Medulla oblongata (tissue), 1 donor: ENCODE data around the gene KCNIP4.
A peak's percentile ranks its signal among the peaks of the same experiment; 100 is the strongest.

Source experiments
- DNase-seq: peaks from one replicate; pipeline ENCODE4 v3.0.0-alpha.2; 2015; ENCODE audit errors: extremely low spot score

The KCNIP4 gene

GRCh38 chr4:21763855-21764254 is 184.7 kb downstream of the KCNIP4 start:
- no peak for DNase-seq

DNA sequence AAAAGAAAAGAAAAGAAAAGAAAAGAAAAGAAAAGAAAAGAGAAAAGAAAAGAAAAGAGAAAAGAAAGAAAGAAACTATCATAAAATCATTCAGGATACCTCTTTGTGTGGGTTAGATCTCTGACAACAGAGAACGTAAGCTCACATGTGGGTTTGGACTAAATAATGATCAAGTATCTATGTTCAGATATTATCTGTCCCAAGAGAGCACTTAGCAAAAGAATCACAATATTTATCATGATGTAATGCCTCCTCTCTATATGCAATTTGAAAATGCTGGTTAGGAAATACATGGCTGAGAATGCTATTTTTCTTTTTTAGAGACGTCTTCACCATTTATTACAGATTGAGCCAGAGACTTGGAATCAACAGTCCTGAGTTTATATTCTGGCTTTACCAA is 191.3 kb downstream of the KCNIP4 start:
- DNase-seq, result no peak

GRCh38 chr4:21753084-21753760 is 195.3 kb downstream of the KCNIP4 start:
- no peak for DNase-seq

GRCh38 chr4:21752616-21753015 is 196.0 kb downstream of the KCNIP4 start:
- DNase-seq, result no peak

DNA sequence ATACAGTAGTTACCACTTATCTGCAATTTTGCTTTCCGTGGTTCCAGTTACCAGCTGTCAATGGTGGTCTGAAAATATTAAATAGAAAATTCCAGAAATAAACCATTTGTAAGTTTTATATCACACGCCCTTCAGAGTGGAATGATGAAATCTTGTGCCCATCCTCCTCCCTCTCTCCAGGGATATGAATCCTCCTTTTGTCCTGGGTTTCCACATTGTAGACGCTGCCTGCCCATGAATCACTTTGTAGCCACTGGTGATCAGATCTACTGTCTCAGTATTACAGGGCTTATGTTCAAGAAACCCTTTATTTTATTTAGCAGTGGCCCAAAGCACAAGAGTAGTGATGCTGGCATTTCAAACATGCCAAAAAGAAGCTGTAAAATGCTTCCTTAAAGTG is 198.6 kb downstream of the KCNIP4 start:
- DNase-seq, result peak; percentile 8

GRCh38 chr4:21749412-21749811 is 199.2 kb downstream of the KCNIP4 start:
- no peak for DNase-seq

GRCh38 chr4:21744046-21744445 is 204.5 kb downstream of the KCNIP4 start:
- DNase-seq, result no peak

GRCh38 chr4:21742326-21742725 is 206.2 kb downstream of the KCNIP4 start:
- no peak for DNase-seq

GRCh38 chr4:21738821-21739220 is 209.8 kb downstream of the KCNIP4 start:
- DNase-seq, result no peak

DNA sequence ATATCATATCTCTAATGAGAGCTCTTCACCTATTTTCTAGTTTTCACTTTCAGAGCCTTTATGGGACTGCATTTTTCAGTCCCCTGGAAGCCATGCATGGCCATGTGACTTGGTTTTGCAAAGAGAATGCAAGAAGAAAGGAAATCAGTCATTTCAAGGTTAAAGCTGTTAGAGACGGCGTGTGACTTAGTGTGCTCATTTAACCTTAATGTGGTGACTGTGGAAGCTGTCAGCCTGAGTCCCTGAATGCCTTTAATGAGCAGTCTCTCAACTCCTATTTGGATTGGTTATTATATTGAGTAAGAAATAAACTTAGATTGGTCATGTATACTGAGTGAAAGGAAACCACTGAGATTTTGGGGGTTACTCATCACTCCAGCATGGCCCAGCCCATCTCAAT is 212.7 kb downstream of the KCNIP4 start:
- DNase-seq, result no peak

DNA sequence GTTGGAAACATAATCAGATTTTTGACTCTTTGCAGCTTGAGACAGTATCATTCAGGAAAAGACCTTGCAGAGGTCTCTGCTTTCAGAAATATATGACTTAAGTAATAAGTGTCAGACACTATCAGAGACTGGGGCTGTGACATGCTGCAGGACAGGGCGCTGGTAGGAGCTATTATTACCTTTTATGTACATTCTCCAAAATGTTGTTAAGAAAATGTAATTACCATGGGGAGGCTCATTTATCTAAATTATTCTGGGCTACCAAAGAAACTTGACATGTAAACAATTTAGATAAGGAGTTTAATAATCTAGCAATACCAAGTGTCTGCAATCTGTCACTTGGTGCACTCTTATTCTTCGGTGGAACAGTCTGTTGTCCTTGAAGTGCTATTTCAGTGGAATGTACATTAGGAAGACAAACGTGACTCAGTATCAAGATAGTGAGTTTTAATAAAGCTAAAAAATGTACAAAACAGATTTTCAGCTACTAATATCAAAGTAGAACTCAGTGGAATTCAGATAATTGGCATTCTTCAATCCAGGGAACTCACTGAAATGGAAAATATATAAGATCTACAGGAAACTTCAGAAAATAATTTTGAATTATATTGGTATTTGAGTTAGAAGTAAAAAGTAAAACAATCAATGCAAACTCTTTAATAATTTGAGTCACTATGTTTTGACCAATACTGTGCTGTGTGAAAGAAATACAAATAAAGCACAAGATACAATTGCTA is 214.5 kb downstream of the KCNIP4 start:
- DNase-seq, result no peak

DNA sequence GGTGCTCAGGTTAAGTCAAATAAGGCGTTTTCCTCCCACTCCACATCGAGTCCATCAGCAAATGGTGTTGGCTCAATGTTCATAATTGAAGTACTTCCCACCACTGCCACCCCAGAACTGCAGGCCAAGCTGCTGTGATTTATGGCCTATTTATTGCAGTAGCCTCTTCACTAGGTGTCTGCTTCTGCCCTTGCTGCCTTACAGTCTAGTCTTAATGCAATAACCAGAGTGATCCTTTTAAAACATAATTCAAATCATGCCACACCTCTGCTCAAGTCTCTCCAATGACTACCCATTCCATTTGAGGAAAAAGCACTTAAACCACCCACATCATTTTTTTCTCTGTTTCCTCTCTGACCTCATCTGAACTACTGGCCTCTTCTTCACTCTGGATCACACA is 220.3 kb downstream of the KCNIP4 start:
- DNase-seq, result no peak

DNA sequence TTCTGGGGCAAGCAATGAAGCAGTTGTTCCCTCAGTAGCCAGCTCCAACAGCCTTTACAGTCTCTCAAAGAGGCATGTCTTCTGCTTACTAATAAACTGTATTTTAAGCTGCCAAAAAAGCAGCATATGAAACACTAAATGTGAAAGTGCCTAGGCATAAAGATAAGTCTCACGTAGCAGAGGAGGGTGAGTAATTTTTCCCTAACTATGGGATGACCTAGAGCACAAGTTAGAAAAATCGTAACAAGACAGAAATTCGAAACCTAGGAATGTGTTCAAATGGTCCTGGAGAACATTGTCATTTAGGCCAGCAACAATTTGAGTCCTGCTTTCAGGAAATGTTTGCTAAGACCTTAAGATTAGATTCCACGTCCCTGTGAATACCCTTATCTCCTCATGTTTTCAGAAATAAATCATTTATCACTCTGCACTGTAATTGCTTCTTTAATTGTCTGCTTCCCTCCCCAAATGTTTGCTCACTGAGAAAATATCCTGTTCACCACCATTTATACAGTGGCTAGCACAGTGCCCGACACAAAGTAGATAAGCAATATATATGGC is 222.2 kb downstream of the KCNIP4 start:
- DNase-seq, result no peak

DNA sequence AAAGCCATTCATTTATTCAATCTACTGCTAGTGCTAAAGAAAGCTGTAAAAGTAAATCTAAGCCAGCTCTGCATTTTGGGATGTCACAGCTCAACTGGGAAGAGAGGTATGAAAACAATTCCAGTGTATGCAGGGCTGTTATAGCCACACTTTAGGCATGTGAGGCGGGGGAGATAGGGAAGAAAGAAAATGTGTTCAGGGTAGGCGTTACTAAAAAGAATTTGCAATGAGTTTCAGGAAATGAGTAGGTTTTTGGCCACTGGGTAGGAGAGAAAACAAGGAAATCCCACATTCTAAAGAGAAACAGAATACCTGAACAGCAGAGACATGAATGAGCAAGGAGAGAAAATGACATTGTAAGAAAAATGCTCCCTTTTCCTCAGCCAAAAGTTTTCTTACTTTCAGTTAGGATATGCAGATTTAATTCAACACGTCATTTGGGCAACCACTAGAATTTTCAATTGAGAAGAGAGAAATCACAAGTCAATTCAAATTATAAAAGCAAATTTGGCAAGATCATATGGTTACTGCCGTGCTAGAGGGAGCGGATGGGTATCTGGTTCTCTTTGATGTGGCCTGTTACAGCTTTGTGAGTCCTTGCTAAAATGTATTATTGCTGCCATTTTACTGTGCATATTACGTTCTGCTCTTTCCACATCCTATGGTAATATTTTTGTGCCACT is 226.3 kb downstream of the KCNIP4 start:
- no peak for DNase-seq

GRCh38 chr4:21716531-21716930 is 232.0 kb downstream of the KCNIP4 start:
- no peak for DNase-seq

DNA sequence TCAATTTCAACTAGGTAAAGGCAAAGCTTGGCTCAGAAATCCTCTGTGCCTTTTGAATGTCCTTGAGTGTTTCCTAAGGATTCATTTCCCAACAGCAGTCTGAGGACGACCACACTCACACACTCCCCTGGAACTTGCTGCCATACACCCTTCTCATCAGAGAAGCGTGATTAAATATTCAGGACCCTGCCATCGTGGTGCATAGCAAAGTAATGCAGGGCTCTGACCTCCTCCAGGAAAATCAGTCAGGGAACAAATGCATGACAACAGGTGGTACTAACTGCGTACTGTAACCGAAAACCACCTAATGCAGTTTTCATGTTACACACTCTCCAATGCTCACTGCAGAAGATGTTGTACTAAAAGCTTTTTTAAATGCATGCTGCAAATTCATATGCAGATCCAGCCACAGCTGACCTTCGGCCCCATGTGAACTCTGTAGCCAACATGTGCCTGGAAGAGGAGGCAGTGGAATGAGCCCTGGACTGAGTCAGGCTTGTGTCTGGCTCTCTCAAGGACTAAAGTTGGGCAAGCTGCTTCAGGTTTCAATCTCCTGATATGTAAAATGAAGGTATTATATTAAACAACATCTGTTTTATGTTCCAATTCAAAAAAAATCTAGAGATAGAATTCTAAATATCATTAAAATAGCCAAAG is 238.3 kb downstream of the KCNIP4 start:
- no peak for DNase-seq

DNA sequence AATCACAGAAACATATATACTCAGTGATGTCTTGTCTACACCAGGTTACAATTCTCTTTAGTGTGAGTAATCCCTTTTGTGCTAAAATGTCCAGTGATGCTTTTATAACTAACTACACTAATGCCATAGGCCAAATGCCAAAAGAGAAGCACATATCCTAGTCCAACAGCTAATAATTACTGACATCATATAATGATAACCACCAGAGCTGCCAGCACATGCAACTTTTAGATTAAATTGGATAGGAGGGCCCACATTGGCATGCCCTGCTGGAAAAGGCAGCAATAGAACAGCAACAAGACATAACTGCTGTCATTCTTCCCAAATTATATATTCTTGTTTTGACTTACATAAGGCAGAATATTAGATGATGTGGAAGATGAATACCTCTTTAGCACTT is 238.8 kb downstream of the KCNIP4 start:
- DNase-seq, result no peak

GRCh38 chr4:21709031-21709430 is 239.5 kb downstream of the KCNIP4 start:
- no peak for DNase-seq

- DNase-seq, result no peak
These were observed 249.1 kb downstream of the KCNIP4 start for GRCh38 chr4:21699446-21699845.

GRCh38 chr4:21697583-21697982 is 251.0 kb downstream of the KCNIP4 start:
- no peak for DNase-seq

GRCh38 chr4:21695141-21695540 is 253.4 kb downstream of the KCNIP4 start:
- DNase-seq, result no peak

DNA sequence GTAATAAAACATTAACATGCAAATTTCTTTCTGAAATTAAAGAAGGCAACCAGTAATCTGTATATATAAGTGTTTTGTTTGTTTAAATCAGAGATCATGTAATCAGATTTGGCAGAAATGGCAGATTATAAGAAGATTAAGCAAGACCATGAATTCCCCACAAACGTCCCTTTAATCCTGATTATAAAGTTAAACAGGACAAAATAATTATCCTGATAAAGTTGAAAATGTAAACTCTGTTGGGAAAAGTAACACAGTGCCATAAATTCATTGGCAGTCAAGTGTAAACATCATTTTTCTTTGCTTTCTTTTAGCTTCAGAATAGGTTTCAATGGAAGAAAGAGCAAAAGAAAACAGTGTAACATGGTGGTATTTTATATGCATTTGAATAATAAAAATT is 256.3 kb downstream of the KCNIP4 start:
- no peak for DNase-seq
